ENCODE measurements around the gene ANP32D.
"Not testable (repeated sequence)": the region's sequence is repeated elsewhere in the genome, so short reads cannot be mapped to it uniquely, and the experiment has no call there.

GRCh38 chr12:48489456-48489855 lies 17.1 kb downstream of the ANP32D start:
- TF ChIP-seq CTCF (IDR thresholded peaks at IDR 0.05; ENCODE audit: low read length); EZH2 (IDR thresholded peaks at IDR 0.05; ENCODE audit: borderline replicate concordance, low read length): not testable (repeated sequence)

All from OCI-LY1 (cell line).